Measurements from ENCODE around the gene ZNF576. TPM values are rescaled to one million over a fixed set of nuclear protein-coding genes. Genes with fewer than 3 reads are reported as not detected.

ZNF576 gene
- total RNA-seq, 1 donor from 2014 or later: 13.8 TPM

- Histone ChIP-seq H3K79me2 (ENCODE audit: insufficient read depth, low read length) (peaks cover 78% of the 10 kb centered on the region), H2AFZ (ENCODE audit: low read depth, low read length) (no peak within 1 kb of the TSS), H3K36me3 (ENCODE audit: insufficient read depth, low read length) (peaks cover 6% of the 10 kb centered on the region), H3K4me1 (ENCODE audit: insufficient read depth, low read length) (peaks cover 13% of the 10 kb centered on the region), H3K4me2 (ENCODE audit: low read length) (no peak within 1 kb of the TSS), H3K9ac (ENCODE audit: low read length) (peak within 1 kb of the TSS; percentile 50), H3K4me3 (ENCODE audit: insufficient read depth, low read depth, low read length) (no peak within 1 kb of the TSS), H3K9me3 (ENCODE audit: insufficient read depth, low read depth, low read length) (no peaks in the 10 kb centered on the region), H4K20me1 (ENCODE audit: insufficient read depth, low read length) (peaks cover 54% of the 10 kb centered on the region), H3K27ac (ENCODE audit: low read depth, low read length) (peak within 1 kb of the TSS; percentile 48), H3K27me3 (ENCODE audit: insufficient read depth, low read length) (no peaks in the 10 kb centered on the region)
- FAIRE-seq (no peak), DNase-seq (ENCODE audit: low read depth) (no peak)
- no peak within 1 kb of the TSS for H3K4me3 Mint-ChIP-seq (ENCODE audit: unreplicated experiment)
- no peaks in the 10 kb centered on the region for H3K27me3 Mint-ChIP-seq (ENCODE audit: low read depth, unreplicated experiment)
- peaks cover 6% of the 10 kb centered on the region for H3K4me1 Mint-ChIP-seq (ENCODE audit: low read depth, unreplicated experiment)
- TF ChIP-seq EZH2 (IDR thresholded peaks at IDR 0.05; ENCODE audit: insufficient read depth, low read length): no peak
- TF ChIP-seq CTCF (IDR thresholded peaks at IDR 0.05; ENCODE audit: insufficient read depth, low read depth, low read length): no peak
- H3K36me3 Mint-ChIP-seq (ENCODE audit: low read depth, unreplicated experiment): peaks cover 37% of the 10 kb centered on the region
- no peak within 1 kb of the TSS for H3K27ac Mint-ChIP-seq (ENCODE audit: unreplicated experiment)
- peaks cover 8% of the 10 kb centered on the region for H3K9me3 Mint-ChIP-seq (ENCODE audit: unreplicated experiment)
Measured at GRCh38 chr19:43611788-43612187, 15.4 kb downstream of the ZNF576 start, which contains the start of gene SRRM5. TSS of gene SRRM5 (plus strand) at chr19:43612088. CDS start at chr19:43612122, 34 bp downstream.

- Histone ChIP-seq H3K9me3 (ENCODE audit: insufficient read depth, low read depth, low read length) (no peaks in the 10 kb centered on the region), H3K9ac (ENCODE audit: low read length) (no peak overlapping the region), H4K20me1 (ENCODE audit: insufficient read depth, low read length) (peaks cover 57% of the 10 kb centered on the region), H2AFZ (ENCODE audit: low read depth, low read length) (no peak overlapping the region), H3K27ac (ENCODE audit: low read depth, low read length) (no peak overlapping the region), H3K79me2 (ENCODE audit: insufficient read depth, low read length) (peaks cover 84% of the 10 kb centered on the region), H3K27me3 (ENCODE audit: insufficient read depth, low read length) (no peaks in the 10 kb centered on the region), H3K36me3 (ENCODE audit: insufficient read depth, low read length) (peaks cover 6% of the 10 kb centered on the region), H3K4me3 (ENCODE audit: insufficient read depth, low read depth, low read length) (no peak overlapping the region), H3K4me1 (ENCODE audit: insufficient read depth, low read length) (peaks cover 13% of the 10 kb centered on the region), H3K4me2 (ENCODE audit: low read length) (no peak overlapping the region)
- no peak for TF ChIP-seq CTCF (IDR thresholded peaks at IDR 0.05; ENCODE audit: insufficient read depth, low read depth, low read length)
- TF ChIP-seq EZH2 (IDR thresholded peaks at IDR 0.05; ENCODE audit: insufficient read depth, low read length): no peak
- H3K9me3 Mint-ChIP-seq (ENCODE audit: unreplicated experiment): peaks cover 8% of the 10 kb centered on the region
- H3K4me3 Mint-ChIP-seq (ENCODE audit: unreplicated experiment): no peak overlapping the region
- DNase-seq (ENCODE audit: low read depth) (no peak), FAIRE-seq (no peak)
- peaks cover 6% of the 10 kb centered on the region for H3K4me1 Mint-ChIP-seq (ENCODE audit: low read depth, unreplicated experiment)
- no peaks in the 10 kb centered on the region for H3K27me3 Mint-ChIP-seq (ENCODE audit: low read depth, unreplicated experiment)
- peaks cover 37% of the 10 kb centered on the region for H3K36me3 Mint-ChIP-seq (ENCODE audit: low read depth, unreplicated experiment)
- H3K27ac Mint-ChIP-seq (ENCODE audit: unreplicated experiment): no peak overlapping the region
Measured at GRCh38 chr19:43612374-43612773, 16.0 kb downstream of the ZNF576 start.

GRCh38 chr19:43616306-43616705 lies 19.9 kb downstream of the ZNF576 start:
- Mint-ChIP-seq H3K9me3 (ENCODE audit: unreplicated experiment) (peaks cover 8% of the 10 kb centered on the region), H3K27me3 (ENCODE audit: low read depth, unreplicated experiment) (no peaks in the 10 kb centered on the region), H3K4me1 (ENCODE audit: low read depth, unreplicated experiment) (peaks cover 4% of the 10 kb centered on the region), H3K27ac (ENCODE audit: unreplicated experiment) (no peak overlapping the region), H3K4me3 (ENCODE audit: unreplicated experiment) (no peak overlapping the region), H3K36me3 (ENCODE audit: low read depth, unreplicated experiment) (peaks cover 29% of the 10 kb centered on the region)
- DNase-seq (ENCODE audit: low read depth): no peak
- H4K20me1 ChIP-seq (ENCODE audit: insufficient read depth, low read length): peaks cover 38% of the 10 kb centered on the region
- no peaks in the 10 kb centered on the region for H3K9me3 ChIP-seq (ENCODE audit: insufficient read depth, low read depth, low read length)
- H3K4me2 ChIP-seq (ENCODE audit: low read length): no peak overlapping the region
- FAIRE-seq: no peak
- H3K27ac ChIP-seq (ENCODE audit: low read depth, low read length): no peak overlapping the region
- H3K79me2 ChIP-seq (ENCODE audit: insufficient read depth, low read length): peaks cover 81% of the 10 kb centered on the region
- H3K9ac ChIP-seq (ENCODE audit: low read length): no peak overlapping the region
- H2AFZ ChIP-seq (ENCODE audit: low read depth, low read length): no peak overlapping the region
- no peak overlapping the region for H3K4me3 ChIP-seq (ENCODE audit: insufficient read depth, low read depth, low read length)
- TF ChIP-seq EZH2 (IDR thresholded peaks at IDR 0.05; ENCODE audit: insufficient read depth, low read length) (no peak), CTCF (IDR thresholded peaks at IDR 0.05; ENCODE audit: insufficient read depth, low read depth, low read length) (no peak)
- H3K27me3 ChIP-seq (ENCODE audit: insufficient read depth, low read length): no peaks in the 10 kb centered on the region
- H3K4me1 ChIP-seq (ENCODE audit: insufficient read depth, low read length): peaks cover 16% of the 10 kb centered on the region
- H3K36me3 ChIP-seq (ENCODE audit: insufficient read depth, low read length): peaks cover 6% of the 10 kb centered on the region
